Karpas-422 (cell line): ENCODE data around the gene OGFRL1. TPM values are rescaled to one million over a fixed set of nuclear protein-coding genes. Genes with fewer than 3 reads are reported as not detected.

Experiments
- DNase-seq: peaks from one replicate; pipeline ENCODE4 v3.0.0-alpha.2; 2015
- H2AFZ ChIP-seq: fragments of 200-600 bp; sonication (generic); 2 replicates; pipeline ENCODE4 v1.6.1; 2014; ENCODE audit warnings: antibody characterized with exemption, low read length, mixed read lengths
- H3K27ac ChIP-seq: fragments of 200-600 bp; sonication (generic); 2 replicates; pipeline ENCODE4 v1.5.1; 2014; ENCODE audit warnings: mild to moderate bottlenecking, low read length, moderate library complexity
- H3K27me3 ChIP-seq: fragments of 200-600 bp; sonication (generic); 2 replicates; pipeline ENCODE4 v1.6.1; 2014; ENCODE audit warnings: low read length, mixed read lengths
- H3K36me3 ChIP-seq: fragments of 200-600 bp; sonication (generic); 2 replicates; pipeline ENCODE4 v1.6.1; 2014; ENCODE audit warnings: low read length, mixed read lengths; ENCODE audit not compliant: insufficient read depth
- H3K4me1 ChIP-seq: fragments of 200-600 bp; sonication (generic); 2 replicates; pipeline ENCODE4 v1.6.1; 2014; ENCODE audit warnings: mild to moderate bottlenecking, low read length, mixed read lengths
- H3K4me2 ChIP-seq: fragments of 200-600 bp; sonication (generic); 2 replicates; pipeline ENCODE4 v1.6.1; 2014; ENCODE audit warnings: low read length, low read depth, mild to moderate bottlenecking; ENCODE audit not compliant: poor library complexity, severe bottlenecking
- H3K4me3 ChIP-seq: fragments of 200-600 bp; sonication (generic); 2 replicates; pipeline ENCODE4 v1.5.1; 2014; ENCODE audit warnings: mild to moderate bottlenecking, antibody characterized with exemption, low read length, mixed read lengths
- H3K79me2 ChIP-seq: fragments of 200-600 bp; sonication (generic); 2 replicates; pipeline ENCODE4 v1.6.1; 2014; ENCODE audit warnings: mild to moderate bottlenecking, low read length, mixed read lengths
- H3K9ac ChIP-seq: fragments of 200-600 bp; sonication (generic); 2 replicates; pipeline ENCODE4 v1.6.0; 2014; ENCODE audit warnings: low read length
- H3K9me2 ChIP-seq: fragments of 200-600 bp; sonication (generic), shearing (Covaris generic); replicated peaks from 2 replicates; pipeline ENCODE4 v1.6.0; 2014; ENCODE audit warnings: mild to moderate bottlenecking, low read length, moderate library complexity; ENCODE audit not compliant: insufficient read depth
- H3K9me3 ChIP-seq: fragments of 300-700, 200-600 bp; sonication (generic); 2 replicates; pipeline ENCODE4 v1.6.1; 2014; ENCODE audit warnings: low read length, mixed read lengths
- H4K20me1 ChIP-seq: fragments of 200-600 bp; sonication (generic); 2 replicates; pipeline ENCODE4 v1.6.1; 2014; ENCODE audit warnings: mild to moderate bottlenecking, antibody characterized with exemption, low read length, low read depth; ENCODE audit not compliant: insufficient read depth
- total RNA-seq: library from RNA; depleted of rRNA; stranded (reverse); fragments of >200 nt; shearing (Covaris generic); gene quantifications from 2 replicates; pipeline ENCODE4 v1.2.3, GENCODE V29; 2014; ENCODE audit warnings: low replicate concordance; rRNA removed

OGFRL1 gene
- 31.0 and 59.9 TPM in 2 replicates for total RNA-seq

GRCh38 chr6:71288228-71289038 lies at the start of gene OGFRL1:
Gene OGFRL1 (plus strand): TSS chr6:71288811. CDS start chr6:71288937, 126 bp downstream.
- Histone ChIP-seq H3K4me3 (peak within 1 kb of the TSS; percentile 72), H3K4me1 (peaks cover 59% of the 10 kb centered on the region), H3K27me3 (no peaks in the 10 kb centered on the region), H2AFZ (peak within 1 kb of the TSS; percentile 87; the same call in 1 of the 2 replicates), H3K79me2 (peaks cover 44% of the 10 kb centered on the region), H3K36me3 (peaks cover 17% of the 10 kb centered on the region; the same call in 1 of the 2 replicates), H3K27ac (peak within 1 kb of the TSS; percentile 99), H3K9me2 (no peaks in the 10 kb centered on the region), H3K9me3 (no peaks in the 10 kb centered on the region), H3K4me2 (peak within 1 kb of the TSS; percentile 91), H3K9ac (peak within 1 kb of the TSS; percentile 92), H4K20me1 (peaks cover 14% of the 10 kb centered on the region; the same call in 1 of the 2 replicates)
- DNase-seq = peak; percentile 93

GRCh38 chr6:71239694-71240093 lies 48.9 kb upstream of the OGFRL1 start:
- no peak for DNase-seq
- H3K9ac ChIP-seq = no peak overlapping the region
- H3K4me1 ChIP-seq = peaks cover 5% of the 10 kb centered on the region

GRCh38 chr6:71245265-71246049 lies 43.2 kb upstream of the OGFRL1 start:
- Histone ChIP-seq H3K9me3 (no peaks in the 10 kb centered on the region), H3K27me3 (no peaks in the 10 kb centered on the region), H3K79me2 (no peaks in the 10 kb centered on the region), H3K36me3 (no peaks in the 10 kb centered on the region), H3K4me2 (no peak overlapping the region), H2AFZ (no peak overlapping the region), H3K9me2 (no peaks in the 10 kb centered on the region), H3K4me3 (no peak overlapping the region), H3K9ac (no peak overlapping the region), H4K20me1 (no peaks in the 10 kb centered on the region), H3K27ac (no peak overlapping the region), H3K4me1 (peaks cover 20% of the 10 kb centered on the region)
- no peak for DNase-seq

More at GRCh38 chr6:71239694-71240093, 48.9 kb upstream of the OGFRL1 start:
- no peaks in the 10 kb centered on the region for H3K79me2 ChIP-seq
- no peaks in the 10 kb centered on the region for H3K9me3 ChIP-seq
- H3K9me2 ChIP-seq = no peaks in the 10 kb centered on the region; the same call in 1 of the 2 replicates
- H2AFZ ChIP-seq = no peak overlapping the region
- H3K4me3 ChIP-seq = no peak overlapping the region
- no peaks in the 10 kb centered on the region for H4K20me1 ChIP-seq
- H3K27ac ChIP-seq = no peak overlapping the region
- no peak overlapping the region for H3K4me2 ChIP-seq
- no peaks in the 10 kb centered on the region for H3K36me3 ChIP-seq
- no peaks in the 10 kb centered on the region for H3K27me3 ChIP-seq

GRCh38 chr6:71246596-71246995 lies 42.0 kb upstream of the OGFRL1 start:
- H4K20me1 ChIP-seq = no peaks in the 10 kb centered on the region
- DNase-seq = no peak
- H2AFZ ChIP-seq = no peak overlapping the region
- no peaks in the 10 kb centered on the region for H3K9me2 ChIP-seq
- H3K9me3 ChIP-seq = no peaks in the 10 kb centered on the region
- no peaks in the 10 kb centered on the region for H3K36me3 ChIP-seq
- no peak overlapping the region for H3K27ac ChIP-seq
- H3K4me2 ChIP-seq = no peak overlapping the region
- no peak overlapping the region for H3K9ac ChIP-seq
- H3K4me3 ChIP-seq = no peak overlapping the region
- no peaks in the 10 kb centered on the region for H3K79me2 ChIP-seq
- H3K27me3 ChIP-seq = no peaks in the 10 kb centered on the region
- peaks cover 26% of the 10 kb centered on the region for H3K4me1 ChIP-seq

- Histone ChIP-seq H2AFZ (no peak overlapping the region), H3K4me1 (peaks cover 36% of the 10 kb centered on the region), H4K20me1 (no peaks in the 10 kb centered on the region), H3K27me3 (no peaks in the 10 kb centered on the region), H3K36me3 (no peaks in the 10 kb centered on the region), H3K9me3 (no peaks in the 10 kb centered on the region), H3K79me2 (no peaks in the 10 kb centered on the region), H3K27ac (no peak overlapping the region), H3K9me2 (no peaks in the 10 kb centered on the region), H3K4me2 (no peak overlapping the region), H3K4me3 (no peak overlapping the region), H3K9ac (no peak overlapping the region)
- peak; percentile 53 for DNase-seq
Measured at GRCh38 chr6:71248306-71248765, 40.3 kb upstream of the OGFRL1 start.

GRCh38 chr6:71248878-71249544 lies 39.6 kb upstream of the OGFRL1 start:
- H3K4me1 ChIP-seq = peaks cover 36% of the 10 kb centered on the region
- no peaks in the 10 kb centered on the region for H3K9me2 ChIP-seq
- H2AFZ ChIP-seq = no peak overlapping the region
- DNase-seq = no peak
- no peaks in the 10 kb centered on the region for H3K79me2 ChIP-seq
- no peak overlapping the region for H3K4me2 ChIP-seq
- H3K36me3 ChIP-seq = no peaks in the 10 kb centered on the region
- no peak overlapping the region for H3K4me3 ChIP-seq
- no peaks in the 10 kb centered on the region for H3K9me3 ChIP-seq
- no peaks in the 10 kb centered on the region for H3K27me3 ChIP-seq
- no peaks in the 10 kb centered on the region for H4K20me1 ChIP-seq
- H3K9ac ChIP-seq = no peak overlapping the region
- H3K27ac ChIP-seq = no peak overlapping the region

- H4K20me1 ChIP-seq = no peaks in the 10 kb centered on the region
- peak; percentile 49 for DNase-seq
- no peak overlapping the region for H3K4me2 ChIP-seq
- no peaks in the 10 kb centered on the region for H3K27me3 ChIP-seq
- H3K36me3 ChIP-seq = no peaks in the 10 kb centered on the region
- no peak overlapping the region for H3K27ac ChIP-seq
- no peaks in the 10 kb centered on the region for H3K79me2 ChIP-seq
- no peaks in the 10 kb centered on the region for H3K9me2 ChIP-seq
- H3K9me3 ChIP-seq = no peaks in the 10 kb centered on the region
- no peak overlapping the region for H3K9ac ChIP-seq
- H3K4me3 ChIP-seq = no peak overlapping the region
- peaks cover 36% of the 10 kb centered on the region for H3K4me1 ChIP-seq
- peak overlapping the region; percentile 33 for H2AFZ ChIP-seq
Measured at GRCh38 chr6:71250099-71250602, 38.5 kb upstream of the OGFRL1 start.
